MM.1S (cell line): ENCODE results near the gene BICRAL.

Source experiments
- DNase-seq: peaks from one replicate; pipeline ENCODE4 v3.0.0-alpha.2; 2015
- H2AFZ ChIP-seq: fragments of 300-600 bp; sonication (generic); 2 replicates; pipeline ENCODE4 v1.6.0; 2016; ENCODE audit warnings: antibody characterized with exemption, low read length
- H3F3A ChIP-seq: fragments of 300-600 bp; sonication (generic); 2 replicates; pipeline ENCODE4 v1.6.1; 2016; ENCODE audit warnings: mild to moderate bottlenecking, antibody characterized with exemption, low read length, moderate library complexity, mixed read lengths; ENCODE audit not compliant: insufficient read depth
- H3K27ac ChIP-seq: fragments of 300-600 bp; sonication (generic); 2 replicates; pipeline ENCODE4 v1.5.1; 2016; ENCODE audit warnings: mild to moderate bottlenecking, low read length
- H3K27me3 ChIP-seq: fragments of 300-600 bp; sonication (generic); replicated peaks from 2 replicates; pipeline ENCODE4 v1.6.0; 2016; ENCODE audit warnings: low read length; ENCODE audit not compliant: insufficient read depth
- H3K36me3 ChIP-seq: fragments of 300-600 bp; sonication (generic); replicated peaks from 2 replicates; pipeline ENCODE4 v1.6.1; 2016; ENCODE audit warnings: mild to moderate bottlenecking, low read length, mixed read lengths; ENCODE audit not compliant: insufficient read depth
- H3K4me1 ChIP-seq: fragments of 300-600 bp; sonication (generic); 2 replicates; pipeline ENCODE4 v1.6.1; 2016; ENCODE audit warnings: low read length, mixed read lengths
- H3K4me2 ChIP-seq: fragments of 300-600 bp; sonication (generic); 2 replicates; pipeline ENCODE4 v1.6.0; 2016; ENCODE audit warnings: low read depth, low read length
- H3K4me3 ChIP-seq: fragments of 300-600 bp; sonication (generic); 2 replicates; pipeline ENCODE4 v1.5.1; 2016; ENCODE audit warnings: low read length, mixed read lengths
- H3K79me2 ChIP-seq: fragments of 300-600 bp; sonication (generic); 2 replicates; pipeline ENCODE4 v1.6.1; 2016; ENCODE audit warnings: mixed run types, low read length, mixed read lengths
- H3K9ac ChIP-seq: fragments of 300-600 bp; sonication (generic); 2 replicates; pipeline ENCODE4 v1.6.1; 2016; ENCODE audit warnings: low read length, mixed read lengths
- H3K9me2 ChIP-seq: fragments of 300-600 bp; sonication (generic); replicated peaks from 2 replicates; pipeline ENCODE4 v1.6.1; 2016; ENCODE audit warnings: mild to moderate bottlenecking, low read length, mixed read lengths; ENCODE audit not compliant: insufficient read depth
- H3K9me3 ChIP-seq: fragments of 300-600 bp; sonication (generic); replicated peaks from 2 replicates; pipeline ENCODE4 v1.6.1; 2016; ENCODE audit warnings: mild to moderate bottlenecking, low read length, mixed read lengths; ENCODE audit not compliant: insufficient read depth
- H4K20me1 ChIP-seq: fragments of 300-600 bp; sonication (generic); 2 replicates; pipeline ENCODE4 v1.6.1; 2016; ENCODE audit warnings: mild to moderate bottlenecking, low read length, moderate library complexity, mixed read lengths; ENCODE audit not compliant: insufficient read depth
- CTCF ChIP-seq: fragments of 300-600 bp; sonication (generic); IDR thresholded peaks from 2 replicates; pipeline ENCODE4 v1.5.1; 2016; ENCODE audit warnings: antibody characterized with exemption, low read length, mixed read lengths
- EZH2 ChIP-seq: fragments of 300-600 bp; sonication (generic); optimal IDR thresholded peaks from 2 replicates; pipeline ENCODE3; 2017; ENCODE audit warnings: low read depth, mild to moderate bottlenecking, antibody characterized with exemption, low read length, mixed read lengths
- EZH2phosphoT487 ChIP-seq: fragments of 300-600 bp; sonication (generic); IDR thresholded peaks from 2 replicates; pipeline ENCODE4 v1.6.1; 2018; ENCODE audit warnings: antibody characterized with exemption, low read length

BICRAL gene

GRCh38 chr6:42841844-42842584 lies 60.2 kb downstream of the BICRAL start:
- H3F3A ChIP-seq, result no peaks in the 10 kb centered on the region
- H2AFZ ChIP-seq, result no peak overlapping the region
- peak; percentile 11 for DNase-seq
- H4K20me1 ChIP-seq, result no peaks in the 10 kb centered on the region
- no peak overlapping the region for H3K9ac ChIP-seq
- H3K4me1 ChIP-seq, result peaks cover 11% of the 10 kb centered on the region; the same call in 1 of the 2 replicates
- no peaks in the 10 kb centered on the region for H3K9me3 ChIP-seq
- no peak overlapping the region for H3K4me3 ChIP-seq
- 0 out of 2 replicates have a peak overlapping the region, but pooled peaks have one; percentile 10 for H3K4me2 ChIP-seq
- H3K36me3 ChIP-seq, result no peaks in the 10 kb centered on the region
- TF ChIP-seq CTCF (no peak), EZH2phosphoT487 (no peak), EZH2 (no peak)
- no peaks in the 10 kb centered on the region for H3K79me2 ChIP-seq
- no peaks in the 10 kb centered on the region for H3K27me3 ChIP-seq
- H3K9me2 ChIP-seq, result no peaks in the 10 kb centered on the region
- 0 out of 2 replicates have a peak overlapping the region, but pooled peaks have one; percentile 4 for H3K27ac ChIP-seq

- DNase-seq, result no peak
- H3K9ac ChIP-seq, result no peak overlapping the region
- H3K4me2 ChIP-seq, result no peak overlapping the region
- H3K36me3 ChIP-seq, result no peaks in the 10 kb centered on the region
- H3F3A ChIP-seq, result no peaks in the 10 kb centered on the region
- H3K4me3 ChIP-seq, result no peak overlapping the region
- H3K79me2 ChIP-seq, result no peaks in the 10 kb centered on the region
- H3K9me3 ChIP-seq, result no peaks in the 10 kb centered on the region
- peaks cover 11% of the 10 kb centered on the region; the same call in 1 of the 2 replicates for H3K4me1 ChIP-seq
- no peak overlapping the region for H2AFZ ChIP-seq
- TF ChIP-seq EZH2phosphoT487, result no peak
- no peak for TF ChIP-seq CTCF
- no peak for TF ChIP-seq EZH2
- no peaks in the 10 kb centered on the region for H4K20me1 ChIP-seq
- H3K27ac ChIP-seq, result no peak overlapping the region
- H3K27me3 ChIP-seq, result no peaks in the 10 kb centered on the region
- no peaks in the 10 kb centered on the region for H3K9me2 ChIP-seq
Measured at GRCh38 chr6:42845327-42845694, 63.5 kb downstream of the BICRAL start.

GRCh38 chr6:42846505-42846904 lies 64.7 kb downstream of the BICRAL start:
- Histone ChIP-seq H3K27me3 (no peaks in the 10 kb centered on the region), H3K4me1 (peaks cover 9% of the 10 kb centered on the region; the same call in 1 of the 2 replicates), H3K9me2 (no peaks in the 10 kb centered on the region), H3K4me3 (no peak overlapping the region), H4K20me1 (no peaks in the 10 kb centered on the region), H3K36me3 (no peaks in the 10 kb centered on the region), H3K9ac (no peak overlapping the region), H3F3A (no peaks in the 10 kb centered on the region), H3K9me3 (no peaks in the 10 kb centered on the region), H3K27ac (no peak overlapping the region), H2AFZ (no peak overlapping the region), H3K79me2 (no peaks in the 10 kb centered on the region), H3K4me2 (no peak overlapping the region)
- TF ChIP-seq EZH2, result no peak
- no peak for TF ChIP-seq CTCF
- TF ChIP-seq EZH2phosphoT487, result no peak
- no peak for DNase-seq
